Breast epithelium (tissue), 4 donors: ENCODE results near the gene UGT2A1. TPM values are rescaled to one million over a fixed set of nuclear protein-coding genes. Genes with fewer than 3 reads are reported as not detected.

Experiments
- DNase-seq, 2 donors: peaks; one replicate each; pipeline ENCODE4 v3.0.0-alpha.2; 2019; ENCODE audit warnings: low spot score in 2 of 2
- H3K27ac ChIP-seq, 2 donors: fragments of 200-600 bp; sonication (generic) in 1 of 2; one replicate each; pipeline ENCODE4 v1.5.1; 2016 to 2019; ENCODE audit warnings: mild to moderate bottlenecking in 1 of 2
- H3K27me3 ChIP-seq, 2 donors: fragments of 200-600 bp; sonication (generic) in 1 of 2; one replicate each; pipeline versions ENCODE4 v1.5.1 to v1.6.0; 2017 to 2019; ENCODE audit warnings: control low read depth in 1 of 2, mild to moderate bottlenecking in 1 of 2
- H3K36me3 ChIP-seq: fragments of 200-600 bp; one replicate; pipeline ENCODE4 v1.5.1; 2019
- H3K4me1 ChIP-seq, 2 donors: fragments of 200-600 bp; sonication (generic); one replicate each; pipeline ENCODE4 v1.5.1; 2016 to 2019; ENCODE audit warnings: control low read depth in 1 of 2
- H3K4me3 ChIP-seq, 3 donors: fragments of 200-600 bp; sonication (generic); 1 replicate in 2 of 3; 2 replicates in 1 of 3; pipeline ENCODE4 v1.5.1; 2016 to 2019; ENCODE audit warnings: mild to moderate bottlenecking in 3 of 3, moderate library complexity in 2 of 3
- H3K9me3 ChIP-seq, 2 donors: fragments of 200-600 bp; sonication (generic) in 1 of 2; one replicate each; pipeline ENCODE4 v1.5.1; 2016 to 2019; ENCODE audit warnings: control low read depth in 1 of 2
- POLR2A ChIP-seq: fragments of 450-650 bp; IDR thresholded peaks from one replicate; pipeline ENCODE4 v1.6.1; 2016; ENCODE audit warnings: antibody characterized with exemption, mild to moderate bottlenecking, moderate library complexity
- POLR2AphosphoS5 ChIP-seq, 3 donors: sonication (generic); formaldehyde crosslinking; IDR thresholded peaks; one replicate each; pipeline ENCODE4 v1.6.1; 2017; ENCODE audit warnings: antibody characterized with exemption in 3 of 3
- intact Hi-C: fragments of 100-400 bp; cut with DNase I; formaldehyde crosslinking; loops from one replicate; pipeline ENCODE4 v1.15.1; 2023; ENCODE audit warnings: low total_unique reads
- total RNA-seq, 3 donors: library from RNA; depleted of rRNA; stranded (reverse); fragments of >200 nt; gene quantifications; one replicate each; pipeline ENCODE4 v1.1.0, GENCODE V29; 2016
- TF ChIP-seq, protein P1 (sequence below), 3 donors: fragments of 450-650 bp; IDR thresholded peaks; one replicate each; pipeline ENCODE4 v1.5.1; 2016 to 2017; ENCODE audit warnings: antibody characterized with exemption in 3 of 3, mild to moderate bottlenecking in 3 of 3, moderate library complexity in 3 of 3

Gene UGT2A1
- total RNA-seq, 3 donors from 2014 or later = not detected

DNA sequence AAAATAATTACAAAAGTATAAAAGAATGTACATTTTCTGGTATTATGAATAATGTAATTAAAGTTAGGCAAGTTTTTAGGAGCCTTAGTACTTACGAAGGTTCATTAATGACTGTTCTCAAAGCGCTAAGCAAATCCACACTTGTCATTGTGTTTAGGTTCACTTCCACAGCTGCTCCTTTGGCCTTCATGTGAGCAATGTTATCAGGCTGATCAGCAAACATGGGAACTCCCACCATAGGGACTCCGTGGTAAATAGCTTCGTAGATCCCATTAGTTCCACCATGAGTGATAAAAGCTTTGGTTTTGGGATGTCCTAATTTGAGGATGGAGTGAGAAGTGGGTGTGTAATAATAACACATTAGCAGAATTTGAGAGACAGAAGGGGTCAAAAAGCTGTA lies 58.7 kb downstream of the UGT2A1 start:
- no peak for DNase-seq
- no peak for TF ChIP-seq POLR2AphosphoS5 (IDR thresholded peaks at IDR 0.05)
- TF ChIP-seq, protein P1, sequence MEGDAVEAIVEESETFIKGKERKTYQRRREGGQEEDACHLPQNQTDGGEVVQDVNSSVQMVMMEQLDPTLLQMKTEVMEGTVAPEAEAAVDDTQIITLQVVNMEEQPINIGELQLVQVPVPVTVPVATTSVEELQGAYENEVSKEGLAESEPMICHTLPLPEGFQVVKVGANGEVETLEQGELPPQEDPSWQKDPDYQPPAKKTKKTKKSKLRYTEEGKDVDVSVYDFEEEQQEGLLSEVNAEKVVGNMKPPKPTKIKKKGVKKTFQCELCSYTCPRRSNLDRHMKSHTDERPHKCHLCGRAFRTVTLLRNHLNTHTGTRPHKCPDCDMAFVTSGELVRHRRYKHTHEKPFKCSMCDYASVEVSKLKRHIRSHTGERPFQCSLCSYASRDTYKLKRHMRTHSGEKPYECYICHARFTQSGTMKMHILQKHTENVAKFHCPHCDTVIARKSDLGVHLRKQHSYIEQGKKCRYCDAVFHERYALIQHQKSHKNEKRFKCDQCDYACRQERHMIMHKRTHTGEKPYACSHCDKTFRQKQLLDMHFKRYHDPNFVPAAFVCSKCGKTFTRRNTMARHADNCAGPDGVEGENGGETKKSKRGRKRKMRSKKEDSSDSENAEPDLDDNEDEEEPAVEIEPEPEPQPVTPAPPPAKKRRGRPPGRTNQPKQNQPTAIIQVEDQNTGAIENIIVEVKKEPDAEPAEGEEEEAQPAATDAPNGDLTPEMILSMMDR (IDR thresholded peaks at IDR 0.05) = no peak
- TF ChIP-seq POLR2A = no peak
- no peaks in the 10 kb centered on the region for H3K4me1 ChIP-seq
- no peaks in the 10 kb centered on the region for H3K36me3 ChIP-seq
- H3K27ac ChIP-seq = no peak overlapping the region
- intact Hi-C loops = no loop called here
- no peaks in the 10 kb centered on the region for H3K9me3 ChIP-seq
- no peaks in the 10 kb centered on the region for H3K27me3 ChIP-seq
- no peak overlapping the region for H3K4me3 ChIP-seq

DNA sequence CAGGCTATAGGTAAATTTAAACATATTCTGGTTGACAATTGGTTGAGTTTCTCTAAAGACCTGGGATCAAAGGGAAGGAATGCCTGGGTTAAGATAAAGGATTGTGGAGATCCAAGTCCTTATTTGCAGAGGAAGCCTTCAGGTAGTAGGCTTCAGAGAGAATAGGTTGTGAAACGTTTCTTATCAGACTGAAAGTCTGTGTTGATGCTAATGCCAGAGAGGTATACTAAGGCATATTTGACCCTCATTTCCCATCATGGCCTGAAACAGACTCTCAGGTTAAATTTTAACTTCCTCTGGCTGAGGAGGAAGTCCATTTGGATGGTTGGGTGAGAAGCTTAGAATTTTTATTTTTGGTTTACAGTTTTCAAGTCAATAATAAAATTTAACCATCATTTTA lies 61.7 kb downstream of the UGT2A1 start:
- no peaks in the 10 kb centered on the region for H3K9me3 ChIP-seq
- no peaks in the 10 kb centered on the region for H3K36me3 ChIP-seq
- intact Hi-C loops = no loop called here
- no peak for DNase-seq
- no peak overlapping the region for H3K4me3 ChIP-seq
- no peak overlapping the region for H3K27ac ChIP-seq
- H3K27me3 ChIP-seq = no peaks in the 10 kb centered on the region
- H3K4me1 ChIP-seq = no peaks in the 10 kb centered on the region
- TF ChIP-seq, protein P1 (IDR thresholded peaks at IDR 0.05) = no peak
- TF ChIP-seq POLR2A (no peak), POLR2AphosphoS5 (IDR thresholded peaks at IDR 0.05) (no peak)

DNA sequence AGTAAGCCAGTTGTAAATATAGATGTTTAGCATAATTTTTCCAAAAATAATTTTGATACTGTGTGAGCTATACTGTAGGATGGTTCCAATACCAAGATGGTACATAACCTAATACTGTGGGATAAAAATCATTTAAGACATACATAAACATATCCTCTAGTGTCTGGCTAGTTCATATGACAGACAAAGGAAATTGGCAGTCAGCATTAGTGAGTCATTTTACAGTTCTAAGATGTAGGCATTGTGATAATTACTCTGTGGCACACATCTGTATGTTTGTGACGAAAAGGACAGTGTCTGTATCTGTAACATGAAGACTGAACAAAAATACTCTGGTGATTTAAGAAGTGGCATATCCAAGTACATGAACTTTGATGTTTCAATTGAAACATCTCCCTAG lies 63.2 kb downstream of the UGT2A1 start:
- no peak overlapping the region for H3K27ac ChIP-seq
- no peaks in the 10 kb centered on the region for H3K4me1 ChIP-seq
- no peaks in the 10 kb centered on the region for H3K27me3 ChIP-seq
- no peak for DNase-seq
- TF ChIP-seq POLR2AphosphoS5 (IDR thresholded peaks at IDR 0.05) (no peak), POLR2A (no peak)
- TF ChIP-seq, protein P1 (IDR thresholded peaks at IDR 0.05) = no peak
- H3K9me3 ChIP-seq = no peaks in the 10 kb centered on the region
- H3K4me3 ChIP-seq = no peak overlapping the region
- no peaks in the 10 kb centered on the region for H3K36me3 ChIP-seq
- intact Hi-C loops = no loop called here

DNA sequence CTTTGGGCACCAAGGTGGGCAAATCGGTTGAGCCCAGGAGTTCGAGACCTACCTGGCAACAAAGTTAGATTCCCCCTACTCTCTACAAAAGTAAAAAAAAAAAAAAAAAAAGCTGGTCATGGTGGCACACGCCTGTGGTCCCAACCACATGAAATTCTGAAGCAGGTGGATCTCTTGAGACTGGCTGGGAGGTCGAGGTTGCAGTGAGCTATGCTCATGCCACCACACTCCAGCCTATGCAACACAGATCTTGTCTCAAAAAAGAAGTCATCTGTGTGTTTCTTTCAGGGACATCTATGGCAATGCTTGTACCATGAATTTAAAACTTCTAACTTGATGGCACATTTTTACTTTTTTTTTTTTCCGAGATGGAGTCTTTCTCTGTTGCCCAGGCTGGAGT lies 68.9 kb downstream of the UGT2A1 start:
- Histone ChIP-seq H3K27ac (no peak overlapping the region), H3K36me3 (no peaks in the 10 kb centered on the region), H3K4me3 (no peak overlapping the region), H3K9me3 (no peaks in the 10 kb centered on the region), H3K4me1 (no peaks in the 10 kb centered on the region), H3K27me3 (no peaks in the 10 kb centered on the region)
- intact Hi-C loops = no loop called here
- TF ChIP-seq, protein P1 (IDR thresholded peaks at IDR 0.05) = no peak
- no peak for DNase-seq

DNA sequence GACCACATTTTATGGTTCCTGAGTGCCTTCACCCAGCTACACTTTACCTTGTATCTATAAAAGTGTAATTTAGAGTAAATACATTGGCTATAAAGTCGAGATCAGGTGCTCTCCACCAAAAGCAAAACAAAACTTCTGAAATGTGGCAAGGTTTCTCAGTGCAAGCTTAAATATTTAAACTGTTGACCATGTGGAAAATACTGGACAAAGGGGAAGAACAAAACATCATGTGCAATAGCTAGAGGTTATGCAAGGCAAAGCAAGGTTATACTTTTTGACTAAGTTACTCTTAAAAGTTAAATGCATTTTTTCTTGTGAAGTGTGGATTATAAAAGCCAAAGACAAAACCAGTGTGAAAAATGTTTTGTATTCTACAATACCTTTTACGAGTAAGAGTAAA lies 69.5 kb downstream of the UGT2A1 start:
- DNase-seq = no peak
- TF ChIP-seq POLR2AphosphoS5 (IDR thresholded peaks at IDR 0.05) (no peak), POLR2A (no peak)
- TF ChIP-seq, protein P1 (IDR thresholded peaks at IDR 0.05) = no peak
- Histone ChIP-seq H3K4me3 (no peak overlapping the region), H3K9me3 (no peaks in the 10 kb centered on the region), H3K27ac (no peak overlapping the region), H3K4me1 (no peaks in the 10 kb centered on the region), H3K36me3 (no peaks in the 10 kb centered on the region), H3K27me3 (no peaks in the 10 kb centered on the region)
- intact Hi-C loops = no loop called here
